GM12891 (cell line): Measurements from ENCODE around the gene TANC1.

Experiments
- DNase-seq: peaks from one replicate; pipeline ENCODE4 v3.0.0; 2011; ENCODE audit warnings: low spot score; ENCODE audit not compliant: insufficient read length
- FAIRE-seq: peaks from 2 replicates; lab custom pipeline; 2011; peaks lifted over from hg19 to GRCh38; lab: Jason Lieb, UNC
- PAX5 ChIP-seq: IDR thresholded peaks from 2 replicates; pipeline ENCODE4 v1.6.1; 2011; ENCODE audit warnings: low read length, moderate library complexity, mild to moderate bottlenecking; ENCODE audit not compliant: insufficient read depth, severe bottlenecking
- POLR2A ChIP-seq: IDR thresholded peaks from 2 replicates; pipeline ENCODE4 v1.6.1; 2011; ENCODE audit warnings: low read depth, low read length, control low read depth
- POLR2AphosphoS5 ChIP-seq: IDR thresholded peaks from 2 replicates; pipeline ENCODE4 v1.6.1; 2011; ENCODE audit warnings: low read depth, low read length, control low read depth
- POU2F2 ChIP-seq: IDR thresholded peaks from 2 replicates; pipeline ENCODE4 v1.6.1; 2011; ENCODE audit warnings: low read depth, mild to moderate bottlenecking, control low read depth, low read length, moderate library complexity
- SPI1 ChIP-seq: IDR thresholded peaks from 2 replicates; pipeline ENCODE4 v1.6.1; 2011; ENCODE audit warnings: low read depth, low read length, control low read depth
- TAF1 ChIP-seq: IDR thresholded peaks from 2 replicates; pipeline ENCODE4 v1.6.1; 2011; ENCODE audit warnings: low read depth, low read length, control low read depth

TANC1 gene

GRCh38 chr2:159249990-159250715, 281.7 kb downstream of the TANC1 start:
- DNase-seq (no peak), FAIRE-seq (peak; percentile 80)
- TF ChIP-seq SPI1 (0 out of 2 replicates have a peak, but pooled peaks have one; percentile 1), POLR2A (no peak), POLR2AphosphoS5 (no peak), TAF1 (no peak), POU2F2 (no peak), PAX5 (no peak)

- TF ChIP-seq POU2F2, result no peak
- TF ChIP-seq SPI1, result no peak
- TF ChIP-seq TAF1, result no peak
- no peak for TF ChIP-seq POLR2A
- no peak for TF ChIP-seq PAX5
- TF ChIP-seq POLR2AphosphoS5, result no peak
- DNase-seq, result no peak
- no peak for FAIRE-seq
Measured at GRCh38 chr2:159251296-159252173, 283.1 kb downstream of the TANC1 start.

GRCh38 chr2:159252905-159253304, 284.5 kb downstream of the TANC1 start:
- DNase-seq, result no peak
- no peak for FAIRE-seq
- TF ChIP-seq POLR2AphosphoS5, result no peak
- no peak for TF ChIP-seq PAX5
- TF ChIP-seq SPI1, result no peak
- no peak for TF ChIP-seq TAF1
- no peak for TF ChIP-seq POU2F2
- no peak for TF ChIP-seq POLR2A

GRCh38 chr2:159256159-159256558, 287.7 kb downstream of the TANC1 start:
- FAIRE-seq, result no peak
- no peak for TF ChIP-seq POLR2AphosphoS5
- no peak for TF ChIP-seq POU2F2
- TF ChIP-seq POLR2A, result no peak
- no peak for TF ChIP-seq TAF1
- no peak for TF ChIP-seq PAX5
- TF ChIP-seq SPI1, result no peak
- no peak for DNase-seq

- DNase-seq (no peak), FAIRE-seq (no peak)
- no peak for TF ChIP-seq TAF1
- TF ChIP-seq POU2F2, result no peak
Measured at GRCh38 chr2:159262226-159262625, 293.8 kb downstream of the TANC1 start.

- DNase-seq (no peak), FAIRE-seq (no peak)
- no peak for TF ChIP-seq SPI1
- TF ChIP-seq POLR2AphosphoS5, result no peak
- no peak for TF ChIP-seq TAF1
- no peak for TF ChIP-seq PAX5
- TF ChIP-seq POLR2A, result no peak
- no peak for TF ChIP-seq POU2F2
Measured at GRCh38 chr2:159262904-159263303, 294.5 kb downstream of the TANC1 start.

GRCh38 chr2:159265171-159265576, 296.7 kb downstream of the TANC1 start:
- no peak for FAIRE-seq
- DNase-seq, result no peak
- TF ChIP-seq POU2F2 (no peak), SPI1 (no peak), POLR2AphosphoS5 (no peak), TAF1 (no peak), PAX5 (no peak), POLR2A (no peak)

- FAIRE-seq, result no peak
- DNase-seq, result no peak
- no peak for TF ChIP-seq POU2F2
- TF ChIP-seq PAX5, result no peak
- TF ChIP-seq POLR2A, result no peak
- no peak for TF ChIP-seq SPI1
- TF ChIP-seq POLR2AphosphoS5, result no peak
- TF ChIP-seq TAF1, result no peak
Measured at GRCh38 chr2:159266554-159266953, 298.1 kb downstream of the TANC1 start.

GRCh38 chr2:159267921-159268320, 299.5 kb downstream of the TANC1 start:
- DNase-seq, result no peak
- no peak for TF ChIP-seq POLR2AphosphoS5
- TF ChIP-seq POU2F2, result no peak
- no peak for TF ChIP-seq TAF1
- TF ChIP-seq PAX5, result no peak
- TF ChIP-seq SPI1, result no peak
- TF ChIP-seq POLR2A, result no peak
- no peak for FAIRE-seq

- DNase-seq (no peak), FAIRE-seq (no peak)
- TF ChIP-seq POU2F2 (no peak), TAF1 (no peak), SPI1 (no peak), POLR2AphosphoS5 (no peak), PAX5 (no peak), POLR2A (no peak)
Measured at GRCh38 chr2:159270744-159271379, 302.4 kb downstream of the TANC1 start.
